ENCODE results near the gene PSMB8. TPM values are rescaled to one million over a fixed set of nuclear protein-coding genes. Genes with fewer than 3 reads are reported as not detected.
A peak's percentile ranks its signal among the peaks of the same experiment; 100 is the strongest.
"Not testable (repeated sequence)": the region's sequence is repeated elsewhere in the genome, so short reads cannot be mapped to it uniquely, and the experiment has no call there.

The PSMB8 gene
- total RNA-seq, 1 donor from 2014 or later: 75.1 TPM

- DNase-seq (ENCODE audit: low read depth): peak; percentile 48
- peak; percentile 57 for TF ChIP-seq CTCF (conservative IDR thresholded peaks at IDR 0.05; ENCODE audit: low read depth, low read length)
- no peak overlapping the region for H3K4me3 ChIP-seq (ENCODE audit: low read depth, low read length)
Measured at GRCh38 chr6:32885698-32886286, 41.9 kb upstream of the PSMB8 start.

- TF ChIP-seq CTCF (conservative IDR thresholded peaks at IDR 0.05; ENCODE audit: low read depth, low read length): no peak
- peak; percentile 47 for DNase-seq (ENCODE audit: low read depth)
Measured at GRCh38 chr6:32883789-32884188, 39.9 kb upstream of the PSMB8 start.

GRCh38 chr6:32882879-32883250, 39.0 kb upstream of the PSMB8 start:
- peak; percentile 43 for DNase-seq (ENCODE audit: low read depth)
- TF ChIP-seq CTCF (conservative IDR thresholded peaks at IDR 0.05; ENCODE audit: low read depth, low read length): no peak
- no peak overlapping the region for H3K4me3 ChIP-seq (ENCODE audit: low read depth, low read length)

More at GRCh38 chr6:32883789-32884188, 39.9 kb upstream of the PSMB8 start:
- no peak overlapping the region for H3K4me3 ChIP-seq (ENCODE audit: low read depth, low read length)

GRCh38 chr6:32880962-32881361, 37.1 kb upstream of the PSMB8 start:
- H3K4me3 ChIP-seq (ENCODE audit: low read depth, low read length); DNase-seq (ENCODE audit: low read depth): not testable (repeated sequence)

GRCh38 chr6:32879691-32880090, 35.8 kb upstream of the PSMB8 start:
- TF ChIP-seq CTCF (conservative IDR thresholded peaks at IDR 0.05; ENCODE audit: low read depth, low read length): no peak
- DNase-seq (ENCODE audit: low read depth): no peak
- H3K4me3 ChIP-seq (ENCODE audit: low read depth, low read length): no peak overlapping the region

- no peak overlapping the region for H3K4me3 ChIP-seq (ENCODE audit: low read depth, low read length)
- no peak for TF ChIP-seq CTCF (conservative IDR thresholded peaks at IDR 0.05; ENCODE audit: low read depth, low read length)
- no peak for DNase-seq (ENCODE audit: low read depth)
Measured at GRCh38 chr6:32876603-32877002, 32.8 kb upstream of the PSMB8 start.

GRCh38 chr6:32873947-32874346, 30.1 kb upstream of the PSMB8 start:
- not testable (repeated sequence) for H3K4me3 ChIP-seq (ENCODE audit: low read depth, low read length); DNase-seq (ENCODE audit: low read depth)

GRCh38 chr6:32868257-32868788, 24.5 kb upstream of the PSMB8 start:
- no peak for DNase-seq (ENCODE audit: low read depth)
- TF ChIP-seq CTCF (conservative IDR thresholded peaks at IDR 0.05; ENCODE audit: low read depth, low read length): peak; percentile 93
- no peak overlapping the region for H3K4me3 ChIP-seq (ENCODE audit: low read depth, low read length)

Data from epithelial cell of proximal tubule (primary cell).